GM18873 (cell line): ENCODE data around the gene TPR.
A peak's percentile ranks its signal among the peaks of the same experiment; 100 is the strongest.

ENCODE experiments used
- ATAC-seq: cut with Tn5 transposase; IDR thresholded peaks from one replicate; pipeline ENCODE4 v1.9.1; 2021; ENCODE audit warnings: mild to moderate bottlenecking, moderate library complexity, moderate number of reproducible peaks; ENCODE audit not compliant: unreplicated experiment, low FRiP score

TPR gene

DNA sequence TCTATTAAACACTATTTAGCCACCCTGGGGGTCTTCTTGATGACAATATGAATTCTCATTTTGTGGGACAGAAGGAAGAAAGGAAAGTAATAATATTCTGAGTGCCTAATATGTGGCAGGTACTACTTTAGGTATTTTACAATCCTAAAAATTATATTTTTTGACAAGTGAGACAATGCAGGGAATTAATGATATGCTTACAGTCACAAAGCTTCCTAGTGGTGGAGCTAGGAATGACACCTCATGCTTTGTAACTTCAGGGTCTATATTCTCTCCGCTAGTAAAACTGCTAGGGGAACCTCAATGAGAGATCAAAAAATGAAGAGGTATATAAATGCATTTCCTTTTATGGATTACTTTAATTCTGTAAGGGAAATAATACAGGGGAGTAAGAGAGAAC, 44.3 kb downstream of the TPR start:
- ATAC-seq, result no peak

DNA sequence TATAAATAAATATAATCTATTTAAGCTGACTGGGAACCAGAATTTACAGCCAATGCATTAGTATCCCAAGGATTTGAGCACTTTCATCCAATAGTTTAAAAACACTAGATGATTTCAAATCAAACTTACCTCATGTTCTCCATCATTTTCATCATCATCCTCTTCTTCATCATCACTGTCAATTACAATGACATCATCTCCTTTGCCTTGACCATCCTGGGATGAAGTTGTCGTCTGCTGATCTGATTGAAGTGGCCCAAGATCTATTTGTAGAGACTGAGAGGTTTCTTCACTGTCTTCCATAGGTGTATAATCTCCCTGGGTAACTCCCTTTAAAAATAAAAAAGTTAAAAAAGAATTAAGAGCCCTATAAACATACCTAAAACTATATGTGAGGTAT, 47.7 kb downstream of the TPR start:
- no peak for ATAC-seq

DNA sequence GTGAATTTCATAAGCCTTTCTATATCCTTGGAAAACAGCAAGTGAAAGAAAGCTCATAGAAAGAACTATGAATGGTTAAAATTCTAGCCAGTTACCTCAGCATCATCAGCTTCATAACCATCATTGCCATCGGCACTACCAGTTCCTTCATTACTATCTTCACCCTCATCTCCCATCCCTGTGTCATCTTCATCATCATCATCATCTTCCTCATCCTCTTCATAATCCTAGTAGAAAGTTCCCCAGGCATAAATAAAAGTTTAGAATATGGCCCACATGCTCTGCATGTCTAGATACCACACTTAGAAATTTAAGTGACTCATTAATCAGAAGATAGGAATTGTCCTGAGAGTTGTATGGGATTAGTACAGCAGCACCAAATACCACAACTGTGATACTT, 49.0 kb downstream of the TPR start:
- ATAC-seq, result no peak

DNA sequence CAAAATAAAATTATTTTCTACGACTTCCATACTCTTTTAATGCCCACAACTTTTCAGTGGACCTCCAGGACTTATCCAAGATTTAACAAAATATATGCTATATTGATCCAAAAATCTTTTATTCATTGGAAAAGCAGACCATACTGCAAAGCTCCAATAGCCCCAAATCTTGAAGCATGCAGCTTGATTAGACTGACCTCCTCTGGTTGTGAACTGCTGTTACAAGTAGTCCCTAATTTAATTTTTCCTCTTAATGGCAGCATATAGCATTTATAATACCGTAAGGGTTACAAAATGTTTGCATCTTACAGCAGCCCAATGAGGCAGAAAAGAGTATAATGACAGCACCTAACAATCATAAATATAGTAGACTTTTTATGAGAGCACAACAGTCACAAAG, 49.8 kb downstream of the TPR start:
- ATAC-seq, result no peak

DNA sequence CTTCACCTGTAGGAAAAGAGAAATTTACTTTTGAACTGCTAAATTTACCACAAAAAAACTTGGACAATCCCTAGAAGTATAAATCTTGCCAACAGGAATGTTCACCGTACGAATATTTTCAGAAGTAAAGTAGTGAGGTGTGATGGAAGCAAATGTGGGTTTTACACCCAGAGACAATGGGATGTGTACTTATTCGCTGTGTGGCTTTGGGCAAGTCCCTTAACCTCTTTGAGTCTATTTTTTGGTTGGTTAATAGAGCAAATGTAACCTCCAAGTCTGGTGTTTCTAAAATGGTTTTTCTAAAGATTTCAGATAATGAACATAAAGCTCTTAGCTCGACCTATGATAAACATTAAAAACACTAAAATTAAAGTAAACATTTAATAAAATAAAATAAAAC, 51.2 kb downstream of the TPR start:
- ATAC-seq, result no peak

DNA sequence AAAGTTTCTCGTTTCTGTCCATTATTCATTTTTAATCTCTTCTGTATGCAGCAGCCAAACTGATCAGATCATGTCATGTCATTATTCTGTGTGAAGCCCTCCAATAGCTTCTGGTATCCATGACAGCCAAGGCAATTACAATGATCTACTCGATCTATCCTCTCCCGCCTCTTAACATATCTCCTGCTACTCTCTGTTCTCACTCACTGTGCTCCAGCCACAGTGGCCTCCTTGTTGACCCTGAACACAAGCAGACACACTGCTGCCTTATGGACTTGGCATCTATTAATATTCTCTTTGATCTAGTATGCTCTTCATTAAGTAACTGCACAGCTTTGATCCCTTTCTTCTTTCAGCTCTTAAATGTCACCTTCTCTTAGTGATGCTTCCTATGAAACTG, 59.5 kb downstream of the TPR start:
- no peak for ATAC-seq

DNA sequence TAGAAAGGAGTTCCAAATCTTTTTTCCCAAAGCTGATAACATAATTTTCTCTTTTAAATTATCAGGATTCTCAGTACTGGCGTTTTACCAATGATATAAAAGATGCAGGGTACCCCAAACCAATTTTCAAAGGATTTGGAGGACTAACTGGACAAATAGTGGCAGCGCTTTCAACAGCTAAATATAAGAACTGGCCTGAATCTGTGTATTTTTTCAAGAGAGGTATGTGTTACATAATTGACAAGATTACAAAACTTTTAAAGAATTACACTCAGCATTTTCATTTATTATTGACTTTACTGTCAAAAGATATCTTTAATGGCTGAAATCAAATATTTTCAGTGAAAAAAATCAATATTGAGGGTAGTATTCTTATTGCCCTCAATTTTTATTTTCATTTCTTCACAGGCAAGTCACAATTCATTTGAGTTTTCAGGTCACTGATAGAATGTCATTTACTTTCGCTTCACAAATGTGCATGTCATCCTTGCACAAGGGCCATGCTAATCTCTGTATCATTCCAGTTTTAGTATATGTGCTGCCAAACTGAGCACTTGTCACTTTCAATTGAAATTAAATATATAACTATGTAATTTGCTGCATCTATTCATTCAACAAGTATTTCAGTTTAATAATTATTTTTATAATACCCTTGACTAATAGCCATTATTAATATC, 63.5 kb downstream of the TPR start:
- no peak for ATAC-seq

DNA sequence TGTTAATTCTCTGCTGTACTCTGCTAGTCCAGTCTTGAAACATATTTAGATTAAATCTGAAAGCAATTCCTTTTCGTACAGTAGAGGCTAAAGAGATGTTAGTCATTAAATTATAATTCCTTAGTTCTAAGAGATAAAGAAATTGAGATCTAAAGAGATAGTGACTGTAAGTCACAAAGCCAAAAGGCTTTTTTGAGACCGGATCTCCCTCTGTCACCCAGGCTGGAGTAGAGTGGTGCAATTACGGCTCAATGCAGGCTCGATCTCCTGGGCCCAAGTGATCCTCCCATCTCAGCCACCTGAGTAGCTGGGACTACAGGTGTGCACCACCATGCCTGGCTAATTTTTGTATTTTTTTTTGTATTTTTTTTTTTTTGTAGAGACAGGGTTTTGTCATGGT, 64.7 kb downstream of the TPR start:
- ATAC-seq, result no peak

DNA sequence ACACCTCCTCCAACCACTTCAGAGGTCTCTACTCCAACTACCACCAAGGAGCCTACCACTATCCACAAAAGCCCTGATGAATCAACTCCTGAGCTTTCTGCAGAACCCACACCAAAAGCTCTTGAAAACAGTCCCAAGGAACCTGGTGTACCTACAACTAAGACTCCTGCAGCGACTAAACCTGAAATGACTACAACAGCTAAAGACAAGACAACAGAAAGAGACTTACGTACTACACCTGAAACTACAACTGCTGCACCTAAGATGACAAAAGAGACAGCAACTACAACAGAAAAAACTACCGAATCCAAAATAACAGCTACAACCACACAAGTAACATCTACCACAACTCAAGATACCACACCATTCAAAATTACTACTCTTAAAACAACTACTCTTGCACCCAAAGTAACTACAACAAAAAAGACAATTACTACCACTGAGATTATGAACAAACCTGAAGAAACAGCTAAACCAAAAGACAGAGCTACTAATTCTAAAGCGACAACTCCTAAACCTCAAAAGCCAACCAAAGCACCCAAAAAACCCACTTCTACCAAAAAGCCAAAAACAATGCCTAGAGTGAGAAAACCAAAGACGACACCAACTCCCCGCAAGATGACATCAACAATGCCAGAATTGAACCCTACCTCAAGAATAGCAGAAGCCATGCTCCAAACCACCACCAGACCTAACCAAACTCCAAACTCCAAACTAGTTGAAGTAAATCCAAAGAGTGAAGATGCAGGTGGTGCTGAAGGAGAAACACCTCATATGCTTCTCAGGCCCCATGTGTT, 66.6 kb downstream of the TPR start:
- ATAC-seq, result no peak

GRCh38 chr1:186307445-186307844, 67.6 kb downstream of the TPR start:
- ATAC-seq, result no peak

DNA sequence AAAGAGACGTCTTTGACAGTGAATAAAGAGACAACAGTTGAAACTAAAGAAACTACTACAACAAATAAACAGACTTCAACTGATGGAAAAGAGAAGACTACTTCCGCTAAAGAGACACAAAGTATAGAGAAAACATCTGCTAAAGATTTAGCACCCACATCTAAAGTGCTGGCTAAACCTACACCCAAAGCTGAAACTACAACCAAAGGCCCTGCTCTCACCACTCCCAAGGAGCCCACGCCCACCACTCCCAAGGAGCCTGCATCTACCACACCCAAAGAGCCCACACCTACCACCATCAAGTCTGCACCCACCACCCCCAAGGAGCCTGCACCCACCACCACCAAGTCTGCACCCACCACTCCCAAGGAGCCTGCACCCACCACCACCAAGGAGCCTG, 68.5 kb downstream of the TPR start:
- no peak for ATAC-seq

GRCh38 chr1:186304982-186305949, 69.8 kb downstream of the TPR start:
- peak; percentile 58 for ATAC-seq

- ATAC-seq, result no peak
These were observed 71.1 kb downstream of the TPR start for GRCh38 chr1:186303911-186304310.

GRCh38 chr1:186302381-186302920, 72.6 kb downstream of the TPR start:
- ATAC-seq, result no peak

DNA sequence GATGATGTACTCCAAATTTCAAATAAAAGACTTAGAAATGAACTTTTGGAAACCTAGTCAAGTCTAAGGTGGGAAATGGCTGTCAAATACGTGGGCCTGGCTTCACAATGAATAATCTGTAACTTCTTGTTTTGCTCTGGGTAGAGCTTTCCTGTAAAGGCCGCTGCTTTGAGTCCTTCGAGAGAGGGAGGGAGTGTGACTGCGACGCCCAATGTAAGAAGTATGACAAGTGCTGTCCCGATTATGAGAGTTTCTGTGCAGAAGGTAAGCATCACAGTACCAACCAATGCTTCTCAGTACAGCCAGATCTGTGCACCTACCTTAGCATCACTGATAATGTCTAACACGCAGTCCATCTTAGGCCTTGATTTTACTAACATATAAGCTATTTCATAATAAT, 73.6 kb downstream of the TPR start:
- ATAC-seq, result no peak

DNA sequence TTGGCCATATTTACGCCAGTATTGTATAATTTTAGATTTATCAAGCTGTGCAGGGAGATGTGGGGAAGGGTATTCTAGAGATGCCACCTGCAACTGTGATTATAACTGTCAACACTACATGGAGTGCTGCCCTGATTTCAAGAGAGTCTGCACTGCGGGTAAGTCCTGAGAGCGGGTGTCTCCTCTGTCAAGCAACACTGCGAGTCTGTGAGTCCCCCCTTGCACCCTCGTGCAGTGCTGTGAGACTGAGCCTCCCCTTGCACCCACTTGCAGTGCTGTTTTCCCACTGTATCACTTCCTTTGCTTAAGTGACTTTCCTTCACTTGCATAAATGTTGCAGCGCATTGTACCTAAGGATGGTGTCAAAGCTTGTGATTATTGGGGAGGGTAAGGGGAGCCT, 75.0 kb downstream of the TPR start:
- no peak for ATAC-seq

DNA sequence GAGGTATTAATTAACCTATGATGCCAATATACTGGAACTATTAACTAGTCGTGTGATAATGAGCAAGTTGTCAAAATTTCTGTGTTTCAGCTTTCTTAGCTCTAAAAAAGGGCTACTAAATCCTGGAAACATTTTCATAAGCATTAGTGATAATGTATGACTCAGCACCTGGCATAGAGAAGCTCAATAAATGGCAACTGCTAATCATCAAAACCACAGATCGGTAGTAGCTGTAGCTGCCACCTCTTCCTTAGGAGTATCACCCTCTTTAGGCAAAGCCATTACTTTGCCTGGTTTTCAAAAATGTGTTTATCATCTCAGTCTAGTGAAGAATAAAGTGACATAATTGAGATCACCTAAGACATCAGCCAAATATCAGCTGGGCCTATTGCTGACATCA, 75.5 kb downstream of the TPR start:
- ATAC-seq, result no peak

GRCh38 chr1:186298851-186299250, 76.2 kb downstream of the TPR start:
- no peak for ATAC-seq

GRCh38 chr1:186297439-186298045, 77.5 kb downstream of the TPR start:
- ATAC-seq, result no peak

GRCh38 chr1:186295980-186296379, 79.1 kb downstream of the TPR start, which contains the start of gene PRG4:
PRG4 (plus strand) TSS chr1:186296279.
- no peak for ATAC-seq
